ENCODE data around the gene PIP4K2B. TPM values are rescaled to one million over a fixed set of nuclear protein-coding genes. Genes with fewer than 3 reads are reported as not detected.

PIP4K2B gene
- total and polyA plus RNA-seq, 2 experiments from 2014 or later, result 11.1 to 39.3 TPM

DNA sequence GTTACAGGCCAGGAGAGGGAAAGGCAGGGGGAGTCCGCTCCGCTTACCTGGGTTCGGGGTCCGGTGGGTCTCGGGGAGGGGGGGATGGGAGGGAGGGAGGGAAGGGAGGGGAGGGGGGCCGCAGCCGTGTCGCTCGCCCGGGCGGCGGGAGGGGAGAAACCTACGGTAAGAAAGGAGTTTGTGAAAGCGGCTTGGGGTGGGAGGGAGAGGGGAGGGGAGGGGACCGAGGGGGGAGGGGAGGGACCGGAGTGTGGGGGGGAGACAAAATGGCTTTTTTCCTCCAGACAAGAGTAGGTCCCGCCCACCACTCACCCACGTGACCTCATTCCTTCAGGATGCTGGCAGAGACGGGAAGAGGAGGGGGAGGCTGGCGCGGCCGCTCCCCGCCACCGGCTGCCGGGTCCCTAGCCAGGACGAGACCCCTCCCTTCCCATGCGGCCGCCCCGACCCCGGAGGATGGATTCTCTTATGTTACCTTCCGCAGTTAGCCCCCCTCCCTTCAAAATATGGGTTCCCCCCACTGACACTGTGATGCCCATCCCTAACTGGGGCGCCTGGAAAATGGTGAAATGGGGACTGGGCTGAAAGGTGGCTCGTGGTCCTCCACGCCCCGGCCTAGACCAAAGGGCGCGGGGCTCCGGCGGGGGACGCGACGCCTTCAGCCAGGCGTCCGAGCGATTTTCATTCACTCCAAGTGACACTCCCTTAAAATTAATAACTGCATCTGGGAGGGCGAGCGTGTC is 51.0 kb downstream of the PIP4K2B start, which contains the start of gene PCGF2:
Gene PCGF2, minus strand, starts transcription at position 188 of the 743 bp plus-strand sequence. CDS start 7,934 bp downstream, outside the sequence.
- DNase-seq (ENCODE audit: low spot score), result peak; percentile 96
- H3K4me2 ChIP-seq, result peak within 1 kb of the TSS; percentile 99
- peaks cover 29% of the 10 kb centered on the region for H4K20me1 ChIP-seq (ENCODE audit: insufficient read depth, poor library complexity, severe bottlenecking)
- H3K9me3 ChIP-seq (ENCODE audit: low read depth), result no peaks in the 10 kb centered on the region
- no peaks in the 10 kb centered on the region for H3K36me3 ChIP-seq (replicated peaks; ENCODE audit: insufficient read depth, low read depth)
- peaks cover 42% of the 10 kb centered on the region for H3K4me1 ChIP-seq (ENCODE audit: insufficient read depth)
- WGBS (ENCODE audit: low lambda C conversion rate, missing lambda C conversion rate), result under 1% methylated on average over 22 of the region's 47 CpGs
- H3K4me3 ChIP-seq, result peak within 1 kb of the TSS; percentile 96
- no peaks in the 10 kb centered on the region for H3K9me2 ChIP-seq (replicated peaks; ENCODE audit: insufficient read depth)
- H2AFZ ChIP-seq, result peak within 1 kb of the TSS; percentile 86
- peak within 1 kb of the TSS; percentile 97 for H3K27ac ChIP-seq
- no peak for TF ChIP-seq EZH2 (IDR thresholded peaks at IDR 0.05; ENCODE audit: borderline replicate concordance)
- TF ChIP-seq, protein P1, sequence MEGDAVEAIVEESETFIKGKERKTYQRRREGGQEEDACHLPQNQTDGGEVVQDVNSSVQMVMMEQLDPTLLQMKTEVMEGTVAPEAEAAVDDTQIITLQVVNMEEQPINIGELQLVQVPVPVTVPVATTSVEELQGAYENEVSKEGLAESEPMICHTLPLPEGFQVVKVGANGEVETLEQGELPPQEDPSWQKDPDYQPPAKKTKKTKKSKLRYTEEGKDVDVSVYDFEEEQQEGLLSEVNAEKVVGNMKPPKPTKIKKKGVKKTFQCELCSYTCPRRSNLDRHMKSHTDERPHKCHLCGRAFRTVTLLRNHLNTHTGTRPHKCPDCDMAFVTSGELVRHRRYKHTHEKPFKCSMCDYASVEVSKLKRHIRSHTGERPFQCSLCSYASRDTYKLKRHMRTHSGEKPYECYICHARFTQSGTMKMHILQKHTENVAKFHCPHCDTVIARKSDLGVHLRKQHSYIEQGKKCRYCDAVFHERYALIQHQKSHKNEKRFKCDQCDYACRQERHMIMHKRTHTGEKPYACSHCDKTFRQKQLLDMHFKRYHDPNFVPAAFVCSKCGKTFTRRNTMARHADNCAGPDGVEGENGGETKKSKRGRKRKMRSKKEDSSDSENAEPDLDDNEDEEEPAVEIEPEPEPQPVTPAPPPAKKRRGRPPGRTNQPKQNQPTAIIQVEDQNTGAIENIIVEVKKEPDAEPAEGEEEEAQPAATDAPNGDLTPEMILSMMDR (IDR thresholded peaks at IDR 0.05; ENCODE audit: poor library complexity), result no peak
- TF ChIP-seq EZH2phosphoT487 (IDR thresholded peaks at IDR 0.05; ENCODE audit: low read depth, severe bottlenecking, unreplicated experiment), result no peak
- no peaks in the 10 kb centered on the region for H3K27me3 ChIP-seq
- H3K79me2 ChIP-seq, result peaks cover 53% of the 10 kb centered on the region

DNA sequence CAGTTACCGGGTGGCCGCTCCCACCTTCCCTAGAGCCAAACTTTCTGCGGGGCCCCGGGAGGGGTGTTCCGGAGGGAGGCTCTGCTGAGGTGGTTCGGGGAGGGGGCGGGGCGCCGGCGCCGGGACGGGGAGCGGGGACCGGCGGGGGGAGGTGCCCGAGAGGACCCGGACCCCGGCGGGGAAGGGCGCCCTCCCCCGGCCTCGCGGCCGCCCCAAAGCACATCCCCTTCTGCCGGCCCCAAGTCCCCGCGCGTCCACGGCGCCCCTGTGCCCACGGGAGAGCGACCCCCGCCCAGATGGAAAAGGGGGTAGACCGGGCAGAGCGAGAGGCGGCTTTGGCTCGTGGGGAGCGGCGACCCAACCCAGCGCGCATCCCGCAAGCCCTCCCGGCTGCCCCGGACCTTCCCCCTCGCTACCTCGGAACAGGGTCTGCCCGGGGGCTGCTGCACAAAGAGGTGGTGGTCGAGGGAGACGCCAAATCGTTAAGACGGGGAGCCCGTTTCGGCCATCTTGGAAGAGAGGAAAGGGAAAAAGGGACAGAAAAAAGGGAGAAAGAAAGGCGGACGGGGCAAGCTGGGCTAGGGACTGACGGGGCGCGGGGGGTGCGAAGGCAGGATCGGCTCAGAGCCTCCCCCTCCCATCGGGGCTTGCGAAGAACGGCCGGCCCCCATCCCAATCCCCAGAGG is 51.8 kb downstream of the PIP4K2B start:
- Histone ChIP-seq H3K4me1 (ENCODE audit: insufficient read depth) (peaks cover 47% of the 10 kb centered on the region), H3K27me3 (no peaks in the 10 kb centered on the region), H2AFZ (peak overlapping the region; percentile 86), H3K36me3 (replicated peaks; ENCODE audit: insufficient read depth, low read depth) (no peaks in the 10 kb centered on the region), H3K27ac (peak overlapping the region; percentile 97), H4K20me1 (ENCODE audit: insufficient read depth, poor library complexity, severe bottlenecking) (peaks cover 36% of the 10 kb centered on the region), H3K79me2 (peaks cover 54% of the 10 kb centered on the region), H3K9me2 (replicated peaks; ENCODE audit: insufficient read depth) (no peaks in the 10 kb centered on the region), H3K4me3 (peak overlapping the region; percentile 96), H3K9me3 (ENCODE audit: low read depth) (no peaks in the 10 kb centered on the region), H3K4me2 (peak overlapping the region; percentile 99)
- peak; percentile 71 for DNase-seq (ENCODE audit: low spot score)
- no peak for TF ChIP-seq EZH2phosphoT487 (IDR thresholded peaks at IDR 0.05; ENCODE audit: low read depth, severe bottlenecking, unreplicated experiment)
- TF ChIP-seq, protein P1 (IDR thresholded peaks at IDR 0.05; ENCODE audit: poor library complexity), result peak; percentile 11
- 2% methylated on average over 15 of the region's 64 CpGs for WGBS (ENCODE audit: low lambda C conversion rate, missing lambda C conversion rate)

DNA sequence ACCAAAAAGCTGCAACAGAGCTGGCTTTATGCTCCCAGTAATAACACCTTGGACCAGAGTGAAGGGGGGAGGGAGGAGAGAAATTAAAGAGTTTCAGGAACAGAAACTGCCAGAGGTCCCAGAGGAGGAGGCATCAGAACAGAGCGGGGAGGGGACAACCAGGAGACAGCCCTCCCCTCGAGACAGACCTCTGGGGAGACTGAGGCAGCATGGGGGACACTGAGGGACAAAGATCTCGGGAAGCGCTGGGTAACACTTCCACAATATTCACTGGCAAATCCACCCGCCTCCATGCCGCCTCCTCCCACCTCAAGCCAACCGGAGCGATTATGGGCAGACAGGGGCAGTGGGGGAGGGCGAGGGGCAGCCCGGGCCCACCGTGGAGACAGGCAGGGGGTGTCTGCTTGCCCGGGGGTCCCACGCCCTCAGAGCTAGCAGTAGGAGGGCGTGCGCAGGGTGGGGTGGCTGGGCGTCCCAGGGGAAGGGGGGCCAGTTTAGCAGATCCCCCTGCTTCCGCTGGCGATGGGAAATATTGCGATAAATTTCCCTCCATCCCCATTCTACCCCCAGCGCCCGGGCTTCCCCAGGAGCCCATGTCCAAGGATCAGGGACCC is 52.4 kb downstream of the PIP4K2B start:
- Histone ChIP-seq H4K20me1 (ENCODE audit: insufficient read depth, poor library complexity, severe bottlenecking) (peaks cover 41% of the 10 kb centered on the region), H3K9me3 (ENCODE audit: low read depth) (no peaks in the 10 kb centered on the region), H3K79me2 (peaks cover 59% of the 10 kb centered on the region), H3K9me2 (replicated peaks; ENCODE audit: insufficient read depth) (no peaks in the 10 kb centered on the region), H3K4me2 (peak overlapping the region; percentile 99), H3K27me3 (no peaks in the 10 kb centered on the region), H3K36me3 (replicated peaks; ENCODE audit: insufficient read depth, low read depth) (no peaks in the 10 kb centered on the region), H3K4me1 (ENCODE audit: insufficient read depth) (peaks cover 51% of the 10 kb centered on the region), H3K27ac (peak overlapping the region; percentile 97), H3K4me3 (peak overlapping the region; percentile 96), H2AFZ (peak overlapping the region; percentile 86)
- no peak for DNase-seq (ENCODE audit: low spot score)
- TF ChIP-seq EZH2 (IDR thresholded peaks at IDR 0.05; ENCODE audit: borderline replicate concordance) (no peak), EZH2phosphoT487 (IDR thresholded peaks at IDR 0.05; ENCODE audit: low read depth, severe bottlenecking, unreplicated experiment) (no peak)
- TF ChIP-seq, protein P1 (IDR thresholded peaks at IDR 0.05; ENCODE audit: poor library complexity), result no peak
- WGBS (ENCODE audit: low lambda C conversion rate, missing lambda C conversion rate), result 5% methylated on average over 15 of the region's 21 CpGs
